ENCODE data around the gene NOSIP. TPM values are rescaled to one million over a fixed set of nuclear protein-coding genes. Genes with fewer than 3 reads are reported as not detected.
A peak's percentile ranks its signal among the peaks of the same experiment; 100 is the strongest.

The NOSIP gene
- total RNA-seq, 6 donors from 2014 or later, result 30.3 to 72.3 (median 57.9) TPM

GRCh38 chr19:49536921-49537462 lies 43.4 kb downstream of the NOSIP start:
- no peak overlapping the region for H3K4me3 ChIP-seq
- ATAC-seq (ENCODE audit: low FRiP score in 2 of 2) (no peak), DNase-seq (no peak)
- H3K36me3 ChIP-seq, result peaks cover 0 to 27% (median 12%) of the 10 kb centered on the region in 4 donors
- no peaks in the 10 kb centered on the region for H3K27me3 ChIP-seq
- H3K4me1 ChIP-seq, result peaks cover 13 to 17% (median 14%) of the 10 kb centered on the region in 4 donors
- no peak overlapping the region for H3K27ac ChIP-seq
- no peak for TF ChIP-seq EP300 (IDR thresholded peaks at IDR 0.05)
- TF ChIP-seq POLR2A (IDR thresholded peaks at IDR 0.05), result no peak
- TF ChIP-seq CTCF (IDR thresholded peaks at IDR 0.05), result no peak
- TF ChIP-seq POLR2AphosphoS5 (IDR thresholded peaks at IDR 0.05), result no peak
- no peaks in the 10 kb centered on the region for H3K9me3 ChIP-seq
- WGBS, 2 donors, result 93 to 94% methylated on average over 12 to 22 of the region's 22 CpGs

- Histone ChIP-seq H3K4me3 (peak overlapping the region in 2 of 4 donors; percentile 68 to 74), H3K36me3 (peaks cover 0 to 20% (median 12%) of the 10 kb centered on the region in 4 donors), H3K27me3 (no peaks in the 10 kb centered on the region), H3K4me1 (peaks cover 13 to 17% (median 14%) of the 10 kb centered on the region in 4 donors), H3K9me3 (no peaks in the 10 kb centered on the region), H3K27ac (no peak overlapping the region)
- 78 to 82% methylated on average over 7 to 8 of the region's 8 CpGs for WGBS, 2 donors
- ATAC-seq (ENCODE audit: low FRiP score in 2 of 2) (no peak), DNase-seq (no peak)
- TF ChIP-seq CTCF (IDR thresholded peaks at IDR 0.05) (no peak), POLR2AphosphoS5 (IDR thresholded peaks at IDR 0.05) (no peak), POLR2A (IDR thresholded peaks at IDR 0.05) (no peak), EP300 (IDR thresholded peaks at IDR 0.05) (no peak)
These were observed 45.5 kb downstream of the NOSIP start for GRCh38 chr19:49534632-49535385.

GRCh38 chr19:49533551-49534488 lies 46.5 kb downstream of the NOSIP start:
- H3K36me3 ChIP-seq, result peaks cover 0 to 12% (median 7%) of the 10 kb centered on the region in 4 donors
- DNase-seq, result peak; percentile 78 to 97

GRCh38 chr19:49530708-49531107 lies 49.6 kb downstream of the NOSIP start:
- no peak overlapping the region for H3K27ac ChIP-seq
- peaks cover 17 to 34% (median 21%) of the 10 kb centered on the region in 4 donors for H3K4me1 ChIP-seq
- H3K36me3 ChIP-seq, result peaks cover 0 to 7% (median 3%) of the 10 kb centered on the region in 4 donors
- no peaks in the 10 kb centered on the region for H3K27me3 ChIP-seq
- no peak overlapping the region for H3K4me3 ChIP-seq
- WGBS, 2 donors, result 92 to 93% methylated on average over 3 to 7 of the region's 7 CpGs
- DNase-seq (no peak), ATAC-seq (ENCODE audit: low FRiP score in 2 of 2) (no peak)
- TF ChIP-seq POLR2A (IDR thresholded peaks at IDR 0.05) (no peak), EP300 (IDR thresholded peaks at IDR 0.05) (no peak), POLR2AphosphoS5 (IDR thresholded peaks at IDR 0.05) (no peak), CTCF (IDR thresholded peaks at IDR 0.05) (no peak)
- H3K9me3 ChIP-seq, result no peaks in the 10 kb centered on the region

More at GRCh38 chr19:49533551-49534488, 46.5 kb downstream of the NOSIP start:
- no peaks in the 10 kb centered on the region for H3K27me3 ChIP-seq
- peak overlapping the region in 1 of 4 donors; percentile 39 for H3K27ac ChIP-seq
- peak; percentile 93 to 94 for ATAC-seq (ENCODE audit: low FRiP score in 2 of 2)
- no peaks in the 10 kb centered on the region for H3K9me3 ChIP-seq
- H3K4me3 ChIP-seq, result peak overlapping the region; percentile 56 to 74 (median 62)
- H3K4me1 ChIP-seq, result peaks cover 13 to 17% (median 14%) of the 10 kb centered on the region in 4 donors
- TF ChIP-seq POLR2AphosphoS5 (IDR thresholded peaks at IDR 0.05) (peak in 1 of 2 donors; percentile 17), POLR2A (IDR thresholded peaks at IDR 0.05) (no peak), CTCF (IDR thresholded peaks at IDR 0.05) (peak in 5 of 6 experiments; percentile 34 to 65 (median 47))
- 3 to 10% methylated on average over 15 to 23 of the region's 87 CpGs for WGBS, 2 donors

Measured in upper lobe of left lung (tissue), 6 donors.